NCI-H1436 treated with DMSO at 0.1 percent for 48 hours (cell line): ENCODE measurements around the gene MAPK14.
"Not testable (repeated sequence)": the region's sequence is repeated elsewhere in the genome, so short reads cannot be mapped to it uniquely, and the experiment has no call there.

ENCODE experiments used
- DNase-seq: peaks from one replicate; lab custom pipeline; 2025; lab: John Stamatoyannopoulos, UW

The MAPK14 gene

DNA sequence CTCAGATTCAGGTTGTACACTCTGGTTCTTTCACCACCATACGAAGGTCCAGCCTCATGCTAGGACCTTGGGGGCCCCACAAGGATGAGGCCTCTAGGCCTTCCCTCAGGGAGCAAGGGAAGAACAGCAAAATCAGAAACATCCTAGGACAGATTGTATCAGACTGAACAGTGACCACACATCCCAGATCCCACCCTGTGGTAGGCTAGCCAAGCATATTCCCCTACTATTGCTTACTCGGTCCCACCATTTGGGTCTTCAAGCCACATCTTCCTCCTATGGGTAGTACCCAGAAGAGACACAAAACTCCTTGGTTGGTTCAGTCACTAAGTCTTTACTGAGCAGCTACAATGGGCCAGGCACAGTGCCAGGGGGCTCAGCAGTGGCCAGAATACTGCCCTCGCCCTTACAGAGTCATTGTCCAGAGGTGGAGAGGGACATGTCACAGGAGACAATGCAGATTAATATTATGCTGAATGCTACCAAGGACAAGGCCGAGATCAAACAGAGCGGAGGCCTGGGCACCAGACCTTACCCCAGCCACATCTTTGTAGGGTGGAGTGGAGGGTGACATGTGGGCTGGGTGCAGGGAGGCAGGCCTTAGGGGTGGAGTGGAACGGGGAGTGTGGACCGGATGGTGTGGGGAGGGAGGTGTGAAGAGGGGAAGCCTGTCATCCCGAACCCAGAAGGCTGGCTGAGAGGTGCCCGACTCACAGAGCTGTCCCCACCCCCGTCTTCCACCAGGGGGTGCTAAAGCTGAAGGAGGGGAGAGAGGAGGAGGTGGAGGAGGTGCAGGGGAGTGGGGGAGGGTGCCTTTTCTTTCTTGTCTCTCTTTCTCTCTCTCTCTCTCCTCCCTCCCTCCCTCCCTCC, 95.9 kb downstream of the MAPK14 start:
- DNase-seq = peak; percentile 23

DNA sequence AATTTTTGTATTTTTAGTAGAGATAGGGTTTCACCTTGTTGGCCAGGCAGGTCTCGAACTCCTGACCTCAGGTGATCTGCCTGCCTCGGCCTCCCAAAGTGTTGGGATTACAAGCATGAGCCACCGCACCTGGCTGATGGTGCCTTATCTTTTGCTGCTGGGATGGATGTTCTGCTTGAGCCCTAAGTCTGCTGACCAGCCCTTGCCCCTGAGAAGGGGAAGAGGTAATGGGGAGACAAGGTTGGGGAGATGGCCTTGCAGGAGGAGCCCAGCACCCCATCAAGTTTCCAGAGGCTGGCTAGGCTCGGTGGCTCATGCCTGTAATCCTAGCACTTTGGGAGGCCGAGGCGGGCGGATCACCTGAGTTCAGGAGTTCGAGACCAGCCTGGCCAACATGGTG, 96.7 kb downstream of the MAPK14 start:
- not testable (repeated sequence) for DNase-seq

DNA sequence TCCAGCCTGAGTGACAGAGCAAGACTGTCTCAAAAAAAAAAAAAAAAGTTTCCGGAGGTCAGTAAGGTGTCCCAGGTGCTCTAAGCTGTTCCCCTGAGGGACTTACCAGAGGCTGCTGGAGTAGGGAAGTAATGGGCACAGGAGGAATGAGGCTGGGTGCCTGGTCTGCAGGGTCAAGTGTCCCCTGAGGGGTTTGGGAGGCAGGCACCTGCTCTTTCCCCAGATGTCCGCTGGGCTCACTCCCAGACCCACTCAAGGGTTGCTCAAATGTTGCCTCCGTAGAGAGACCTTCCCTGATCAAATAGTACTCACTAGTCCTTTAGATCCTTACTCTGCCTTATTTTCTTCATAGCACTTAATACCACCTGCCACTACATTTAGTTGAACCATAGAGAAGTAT, 97.3 kb downstream of the MAPK14 start:
- no peak for DNase-seq

DNA sequence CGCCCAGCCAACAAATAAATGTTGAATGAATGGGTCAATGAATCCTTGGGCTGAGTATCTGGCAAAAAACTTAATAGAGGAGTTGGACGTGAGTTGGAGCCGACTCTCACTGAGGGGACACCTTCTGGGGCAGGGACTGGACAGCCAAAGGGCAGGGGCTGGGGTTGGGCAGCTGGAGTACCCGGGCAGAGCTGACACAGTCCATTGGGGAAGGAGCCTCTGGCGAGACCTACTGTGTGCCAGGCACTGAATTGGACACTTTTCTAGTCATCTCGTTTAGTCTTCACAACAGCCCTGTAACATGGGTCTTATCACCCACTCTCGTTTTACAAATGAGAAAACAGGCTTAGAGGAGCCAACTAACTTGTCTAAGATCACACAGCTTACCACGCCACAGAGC, 98.0 kb downstream of the MAPK14 start:
- DNase-seq = no peak

DNA sequence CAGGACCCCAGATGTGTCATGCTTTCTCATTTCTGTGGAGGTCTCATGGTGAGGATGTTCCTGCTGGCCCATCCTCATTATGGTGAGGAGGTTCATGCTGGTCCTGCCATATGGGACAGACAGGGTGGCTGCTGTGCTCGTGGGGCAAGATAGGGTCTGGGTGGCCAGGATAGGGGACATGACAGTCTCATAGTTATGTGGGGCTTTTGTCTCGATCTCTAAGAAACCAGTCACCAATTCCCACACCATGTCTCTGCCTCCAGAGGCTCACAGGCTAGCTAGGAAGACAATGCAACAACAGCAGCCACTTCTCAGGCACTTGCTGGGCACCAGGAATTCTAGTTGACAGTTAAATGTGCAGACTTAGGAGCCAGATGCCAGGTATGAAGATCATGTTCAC, 98.5 kb downstream of the MAPK14 start:
- no peak for DNase-seq

- DNase-seq = no peak
Observed at GRCh38 chr6:36126553-36127458, 99.2 kb downstream of the MAPK14 start.

GRCh38 chr6:36127462-36128016, 99.9 kb downstream of the MAPK14 start:
- no peak for DNase-seq

- DNase-seq = no peak
Observed at GRCh38 chr6:36128073-36128472, 100.5 kb downstream of the MAPK14 start.

- DNase-seq = no peak
Observed at GRCh38 chr6:36128793-36129192, 101.2 kb downstream of the MAPK14 start.

DNA sequence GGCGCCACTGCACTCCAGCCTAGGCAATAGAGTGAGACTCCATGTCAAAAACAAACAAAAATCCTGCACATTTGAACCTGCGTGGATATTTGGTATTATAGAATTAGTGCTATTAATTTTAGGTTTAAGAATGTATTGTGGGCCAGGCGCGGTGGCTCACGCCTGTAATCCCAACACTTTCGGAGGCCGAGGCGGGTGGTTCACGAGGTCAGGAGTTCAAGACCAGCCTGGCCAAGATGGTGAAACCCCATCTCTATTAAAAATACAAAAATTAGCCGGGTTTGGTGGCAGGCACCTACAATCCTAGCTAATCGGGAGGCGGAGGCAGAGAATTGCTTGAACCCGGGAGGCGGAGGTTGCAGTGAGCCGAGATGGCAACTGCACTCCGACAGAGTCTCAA, 101.7 kb downstream of the MAPK14 start:
- DNase-seq = not testable (repeated sequence)

DNA sequence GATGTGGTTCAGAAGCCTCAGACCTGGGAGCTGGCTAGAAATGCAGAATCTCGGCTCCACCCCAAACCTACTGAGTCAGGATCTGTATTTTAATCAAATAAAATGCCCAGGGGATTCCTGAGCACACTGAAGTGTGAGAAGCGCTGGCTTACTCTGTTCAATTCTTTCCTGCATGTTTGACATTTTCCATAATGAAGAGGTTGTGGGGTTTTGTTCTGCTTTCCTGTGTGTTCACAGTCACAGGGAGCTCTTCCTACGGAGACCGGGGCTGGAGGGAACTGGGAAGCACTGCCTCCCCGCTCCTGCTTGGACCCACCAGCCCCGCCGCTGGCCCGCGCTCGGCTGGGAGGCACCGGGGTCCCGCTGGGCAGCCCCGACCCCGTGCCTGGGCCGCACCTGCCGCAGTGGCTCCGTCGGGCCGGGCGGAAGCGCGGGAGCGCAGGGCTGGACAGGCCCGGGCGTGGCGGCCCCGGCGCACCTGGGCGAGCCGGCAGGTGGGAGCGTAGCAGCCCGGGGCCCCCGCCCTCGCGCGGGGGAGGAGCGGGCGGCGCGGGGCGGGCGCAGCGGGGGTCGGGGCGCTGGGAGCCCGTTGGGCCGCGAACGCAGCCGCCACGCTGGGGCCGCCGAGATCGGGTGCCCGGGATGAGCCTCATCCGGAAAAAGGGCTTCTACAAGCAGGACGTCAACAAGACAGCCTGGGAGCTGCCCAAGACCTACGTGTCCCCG, 102.5 kb downstream of the MAPK14 start, which contains the start of gene MAPK13:
TSS of gene MAPK13 (plus strand) at position 573 of the 726 bp plus-strand sequence. CDS start at position 643, 70 bp downstream.
- DNase-seq = no peak

DNA sequence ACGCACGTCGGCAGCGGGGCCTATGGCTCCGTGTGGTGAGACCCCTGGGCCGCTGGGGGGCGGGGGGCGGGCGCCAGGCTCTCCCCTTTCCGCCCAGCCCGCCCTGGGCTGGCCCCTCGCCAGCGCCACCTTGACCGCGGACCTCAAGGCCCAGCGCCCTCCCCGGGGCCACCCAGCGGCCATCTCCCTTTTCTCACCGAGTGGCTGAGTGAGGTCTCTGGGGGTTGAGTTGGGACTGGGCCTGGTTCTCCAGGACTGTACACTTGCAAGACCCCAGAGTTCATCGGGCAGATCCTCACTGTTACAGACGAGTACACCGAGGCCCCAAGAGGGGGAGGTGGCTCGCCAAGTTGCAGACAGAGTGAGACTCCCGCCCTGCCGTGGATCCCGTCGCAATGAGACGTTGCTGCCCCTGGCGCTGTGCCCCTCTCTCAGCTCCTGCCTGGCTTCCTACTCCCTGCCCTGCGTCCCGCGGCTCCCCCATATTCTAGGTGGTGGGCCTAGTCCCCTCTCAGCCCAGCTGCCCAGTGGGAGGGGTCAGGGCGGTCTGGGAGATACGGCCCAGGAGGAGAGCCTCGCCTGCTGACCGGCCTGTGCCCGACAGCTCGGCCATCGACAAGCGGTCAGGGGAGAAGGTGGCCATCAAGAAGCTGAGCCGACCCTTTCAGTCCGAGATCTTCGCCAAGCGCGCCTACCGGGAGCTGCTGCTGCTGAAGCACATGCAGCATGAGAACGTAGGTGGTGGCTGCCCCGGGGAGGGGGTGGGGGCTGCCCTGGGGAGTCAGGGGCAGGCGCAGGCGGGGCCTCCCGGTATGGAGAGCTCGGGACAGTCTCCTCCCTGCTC, 103.3 kb downstream of the MAPK14 start:
- DNase-seq = no peak

GRCh38 chr6:36131511-36132245, 104.1 kb downstream of the MAPK14 start:
- DNase-seq = peak; percentile 39

DNA sequence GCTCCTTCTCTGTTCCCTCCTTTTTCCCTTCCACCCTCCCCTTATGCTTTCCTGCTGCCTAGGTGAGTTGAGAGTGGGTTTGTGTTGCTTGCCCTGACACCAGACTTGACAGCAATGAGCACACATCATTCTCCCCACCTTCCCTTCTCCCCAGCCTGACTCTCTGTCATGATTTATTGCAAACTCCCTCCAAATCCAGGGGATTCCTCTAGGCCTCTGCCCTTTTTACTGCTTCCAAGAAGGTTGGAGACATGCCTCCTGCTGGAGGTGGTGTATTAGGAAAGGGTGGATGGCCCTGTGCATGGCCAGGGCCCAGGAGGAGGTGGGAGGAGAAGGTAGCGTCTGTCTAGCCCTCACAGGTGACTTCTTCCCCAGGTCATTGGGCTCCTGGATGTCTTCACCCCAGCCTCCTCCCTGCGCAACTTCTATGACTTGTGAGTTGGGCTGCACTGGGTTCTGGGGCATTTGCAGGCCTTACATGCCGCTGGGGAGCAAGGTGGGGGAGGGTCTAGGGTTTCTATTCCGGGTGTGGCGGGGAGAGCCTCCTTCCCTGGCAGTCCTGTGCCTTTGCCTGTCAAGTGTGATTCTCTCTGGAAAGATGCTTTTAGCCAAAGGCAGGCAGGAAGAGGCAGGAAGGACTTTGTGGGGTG, 104.8 kb downstream of the MAPK14 start:
- DNase-seq = no peak

DNA sequence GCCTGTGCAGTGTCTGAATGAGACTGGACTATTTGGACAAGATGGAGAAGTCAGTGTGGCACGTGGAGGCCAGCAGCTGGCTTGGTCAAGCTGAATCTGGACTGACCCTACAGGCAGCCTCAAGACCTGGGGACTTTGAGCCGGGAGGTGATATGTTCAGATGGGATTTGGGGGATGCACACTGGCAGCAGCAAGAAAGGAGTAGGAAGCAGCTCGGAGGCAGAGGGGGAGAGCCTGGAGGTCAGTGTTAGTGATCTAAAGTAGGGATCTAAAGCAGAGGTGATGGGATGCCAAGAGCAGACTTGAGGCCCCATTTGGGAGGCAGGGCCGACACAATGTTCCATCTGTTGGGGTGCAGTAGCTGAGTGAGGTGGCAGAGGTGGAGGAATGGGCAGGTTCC, 105.5 kb downstream of the MAPK14 start:
- DNase-seq = no peak

DNA sequence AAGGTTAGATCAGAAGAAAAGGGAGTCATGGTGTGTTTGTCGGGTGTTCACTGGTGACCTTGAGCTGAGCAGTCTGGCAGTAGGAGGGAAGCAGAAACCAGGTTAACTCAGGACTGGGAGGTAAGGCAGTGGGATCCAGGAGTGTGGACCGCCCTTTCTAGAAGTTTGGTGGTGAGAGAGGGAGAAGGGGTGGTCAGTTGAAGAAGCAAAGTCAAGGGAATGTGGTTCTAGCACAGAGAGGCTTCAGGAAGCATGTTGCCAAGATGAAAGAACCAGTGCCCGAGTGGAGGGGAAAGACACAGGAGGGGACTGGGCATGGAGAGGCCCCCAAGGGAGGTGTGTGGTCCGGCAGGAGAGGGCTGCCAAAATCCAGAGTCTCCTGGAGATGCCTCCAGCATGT, 106.3 kb downstream of the MAPK14 start:
- DNase-seq = no peak

- DNase-seq = no peak
Observed at GRCh38 chr6:36135053-36135731, 107.6 kb downstream of the MAPK14 start.

DNA sequence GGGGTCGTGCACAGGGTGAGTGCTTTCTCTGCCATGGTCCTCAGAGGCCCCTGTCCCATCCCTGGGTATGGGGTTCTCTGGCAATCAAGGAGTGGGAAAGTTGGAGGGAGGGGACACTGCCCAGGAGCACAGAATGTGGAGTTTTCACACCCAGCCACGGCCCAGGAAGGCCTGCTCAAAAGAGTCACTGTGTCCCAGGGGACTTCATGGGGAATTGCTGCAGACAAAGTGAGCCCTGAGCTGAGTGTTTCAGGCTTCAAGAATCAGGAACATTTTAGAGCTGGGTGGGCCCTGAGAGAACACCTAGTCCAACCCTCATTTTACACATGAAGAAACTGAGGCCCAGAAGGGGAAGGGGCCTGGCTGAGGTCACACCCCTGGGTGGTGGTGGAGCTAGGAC, 108.4 kb downstream of the MAPK14 start:
- DNase-seq = no peak

GRCh38 chr6:36136551-36136950, 108.9 kb downstream of the MAPK14 start:
- DNase-seq = no peak
